GM06990 (cell line): ENCODE results near the gene LYRM4.
A peak's percentile ranks its signal among the peaks of the same experiment; 100 is the strongest.

Source experiments
- DNase-seq: peaks from one replicate; pipeline ENCODE4 v3.0.0-alpha.2; 2011; ENCODE audit not compliant: insufficient read length; ENCODE audit errors: extremely low read depth
- H3K27me3 ChIP-seq: replicated peaks from 2 replicates; pipeline ENCODE4 v1.6.0; 2011; ENCODE audit warnings: low read length; ENCODE audit not compliant: control insufficient read depth, insufficient read depth
- H3K36me3 ChIP-seq: 2 replicates; pipeline ENCODE4 v1.5.1; 2011; ENCODE audit warnings: low read length; ENCODE audit not compliant: control insufficient read depth, insufficient read depth
- H3K4me3 ChIP-seq: replicated peaks from 2 replicates; pipeline ENCODE4 v1.5.1; 2011; ENCODE audit warnings: low read depth, mild to moderate bottlenecking, control low read depth, low read length
- TF ChIP-seq, protein P1 (sequence below): IDR thresholded peaks from 2 replicates; pipeline ENCODE4 v1.5.1; 2011; ENCODE audit warnings: low read length, control low read depth, mild to moderate bottlenecking, inconsistent platforms; ENCODE audit not compliant: insufficient read depth, poor library complexity, severe bottlenecking

Gene LYRM4

DNA sequence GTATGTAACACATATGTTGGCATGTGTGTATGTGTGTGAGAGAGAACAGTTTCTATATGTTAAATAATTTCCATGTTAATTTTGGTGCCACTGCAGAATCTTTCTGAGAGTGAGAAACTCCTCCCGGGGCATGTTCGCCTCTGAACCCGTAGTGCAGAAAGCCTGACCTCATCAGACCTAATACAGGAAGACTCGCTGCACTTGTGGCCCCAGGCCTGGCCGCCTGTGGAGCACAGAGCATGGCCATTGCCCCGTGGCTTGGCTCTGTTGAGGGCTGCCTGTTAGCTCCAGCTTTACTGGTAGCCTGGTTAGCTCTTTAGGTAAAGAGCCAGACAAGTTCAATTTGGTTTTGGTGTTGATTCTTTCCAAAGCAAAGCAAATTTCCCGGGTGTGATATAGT, 26.0 kb upstream of the LYRM4 start:
- Histone ChIP-seq H3K27me3 (no peaks in the 10 kb centered on the region), H3K36me3 (no peaks in the 10 kb centered on the region), H3K4me3 (no peak overlapping the region)
- DNase-seq = no peak
- TF ChIP-seq, protein P1, sequence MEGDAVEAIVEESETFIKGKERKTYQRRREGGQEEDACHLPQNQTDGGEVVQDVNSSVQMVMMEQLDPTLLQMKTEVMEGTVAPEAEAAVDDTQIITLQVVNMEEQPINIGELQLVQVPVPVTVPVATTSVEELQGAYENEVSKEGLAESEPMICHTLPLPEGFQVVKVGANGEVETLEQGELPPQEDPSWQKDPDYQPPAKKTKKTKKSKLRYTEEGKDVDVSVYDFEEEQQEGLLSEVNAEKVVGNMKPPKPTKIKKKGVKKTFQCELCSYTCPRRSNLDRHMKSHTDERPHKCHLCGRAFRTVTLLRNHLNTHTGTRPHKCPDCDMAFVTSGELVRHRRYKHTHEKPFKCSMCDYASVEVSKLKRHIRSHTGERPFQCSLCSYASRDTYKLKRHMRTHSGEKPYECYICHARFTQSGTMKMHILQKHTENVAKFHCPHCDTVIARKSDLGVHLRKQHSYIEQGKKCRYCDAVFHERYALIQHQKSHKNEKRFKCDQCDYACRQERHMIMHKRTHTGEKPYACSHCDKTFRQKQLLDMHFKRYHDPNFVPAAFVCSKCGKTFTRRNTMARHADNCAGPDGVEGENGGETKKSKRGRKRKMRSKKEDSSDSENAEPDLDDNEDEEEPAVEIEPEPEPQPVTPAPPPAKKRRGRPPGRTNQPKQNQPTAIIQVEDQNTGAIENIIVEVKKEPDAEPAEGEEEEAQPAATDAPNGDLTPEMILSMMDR = no peak

DNA sequence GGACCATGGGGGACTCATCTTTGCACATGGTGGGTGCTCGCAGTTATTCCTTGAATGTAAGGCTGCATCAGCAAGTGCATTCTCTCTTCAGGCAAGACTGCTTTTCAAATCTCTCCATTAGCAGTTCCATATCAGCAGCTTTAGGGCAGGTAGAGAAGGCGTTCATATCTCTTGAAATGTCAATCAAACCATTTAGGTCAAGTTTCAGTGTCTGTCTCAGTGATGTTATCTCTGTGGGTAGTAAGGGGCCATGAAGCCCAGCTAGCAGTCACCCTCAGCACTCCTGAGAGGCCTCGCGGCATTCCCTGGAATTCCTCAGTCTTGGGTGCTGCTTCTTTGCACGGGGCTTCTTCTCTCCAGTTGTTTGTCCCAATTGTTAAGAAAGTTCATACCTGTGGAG, 24.8 kb upstream of the LYRM4 start:
- Histone ChIP-seq H3K36me3 (no peaks in the 10 kb centered on the region), H3K4me3 (no peak overlapping the region), H3K27me3 (no peaks in the 10 kb centered on the region)
- TF ChIP-seq, protein P1 = no peak
- DNase-seq = no peak

GRCh38 chr6:5285081-5285480, 24.3 kb upstream of the LYRM4 start:
- no peak for DNase-seq
- Histone ChIP-seq H3K4me3 (no peak overlapping the region), H3K27me3 (no peaks in the 10 kb centered on the region), H3K36me3 (no peaks in the 10 kb centered on the region)
- TF ChIP-seq, protein P1 = no peak

- Histone ChIP-seq H3K27me3 (no peaks in the 10 kb centered on the region), H3K4me3 (no peak overlapping the region), H3K36me3 (no peaks in the 10 kb centered on the region)
- TF ChIP-seq, protein P1 = no peak
- no peak for DNase-seq
These were observed 21.5 kb upstream of the LYRM4 start for GRCh38 chr6:5282191-5282623.

GRCh38 chr6:5280920-5281319, 20.2 kb upstream of the LYRM4 start:
- H3K4me3 ChIP-seq = no peak overlapping the region

GRCh38 chr6:5279891-5280338, 19.2 kb upstream of the LYRM4 start:
- peak; percentile 67 for DNase-seq
- TF ChIP-seq, protein P1 = no peak
- Histone ChIP-seq H3K4me3 (no peak overlapping the region), H3K27me3 (no peaks in the 10 kb centered on the region), H3K36me3 (no peaks in the 10 kb centered on the region)

More at GRCh38 chr6:5280920-5281319, 20.2 kb upstream of the LYRM4 start:
- no peak for DNase-seq
- H3K27me3 ChIP-seq = no peaks in the 10 kb centered on the region
- H3K36me3 ChIP-seq = no peaks in the 10 kb centered on the region
- TF ChIP-seq, protein P1 = no peak
